Measurements from ENCODE around the gene NOTO.

- TF ChIP-seq ESRRA (IDR thresholded peaks at IDR 0.05; ENCODE audit: borderline replicate concordance, low read length), result no peak
- no peak for TF ChIP-seq CTCF (IDR thresholded peaks at IDR 0.05)
- no peak for TF ChIP-seq POLR2A (IDR thresholded peaks at IDR 0.05; ENCODE audit: low read length)
- TF ChIP-seq ZSCAN20 (CRISPR knock-in tag; IDR thresholded peaks at IDR 0.05), result no peak
- TF ChIP-seq RFX5 (IDR thresholded peaks at IDR 0.05), result no peak
- no peak for TF ChIP-seq NR3C1 (IDR thresholded peaks at IDR 0.05)
- TF ChIP-seq USF2 (IDR thresholded peaks at IDR 0.05), result no peak
- no peak for TF ChIP-seq SMC3 (IDR thresholded peaks at IDR 0.05)
- TF ChIP-seq SREBF2 (IDR thresholded peaks at IDR 0.05), result no peak
Measured at GRCh38 chr2:73217160-73217559, 14.8 kb downstream of the NOTO start.

All from A549 (cell line).